ENCODE measurements around the gene BTBD9.

BTBD9 gene

GRCh38 chr6:38149531-38149930 is 490.2 kb downstream of the BTBD9 start:
- TF ChIP-seq SUZ12 (IDR thresholded peaks at IDR 0.05; ENCODE audit: extremely low read depth, insufficient read depth, insufficient read length), result no peak

GRCh38 chr6:38148606-38149005 is 491.1 kb downstream of the BTBD9 start:
- no peak for TF ChIP-seq YY1 (IDR thresholded peaks at IDR 0.05; ENCODE audit: insufficient read depth, insufficient read length)
- no peak for TF ChIP-seq SUZ12 (IDR thresholded peaks at IDR 0.05; ENCODE audit: extremely low read depth, insufficient read depth, insufficient read length)
- TF ChIP-seq ZNF274 (IDR thresholded peaks at IDR 0.05; ENCODE audit: low read depth, low read length), result no peak
- Histone ChIP-seq H3K27me3 (ENCODE audit: insufficient read depth, insufficient read length) (no peaks in the 10 kb centered on the region), H3K9me3 (ENCODE audit: insufficient read depth, low read length) (no peaks in the 10 kb centered on the region), H3K36me3 (ENCODE audit: insufficient read depth, insufficient read length, low read length) (peaks cover 16% of the 10 kb centered on the region), H3K9ac (ENCODE audit: insufficient read length, low read depth) (no peak overlapping the region), H3K4me1 (ENCODE audit: insufficient read depth, insufficient read length) (peaks cover 7% of the 10 kb centered on the region), H3K4me3 (ENCODE audit: insufficient read length, low read depth) (no peak overlapping the region)
- no peak for DNase-seq (ENCODE audit: low read depth, low spot score)

More at GRCh38 chr6:38149531-38149930, 490.2 kb downstream of the BTBD9 start:
- H3K9me3 ChIP-seq (ENCODE audit: insufficient read depth, low read length), result no peaks in the 10 kb centered on the region
- DNase-seq (ENCODE audit: low read depth, low spot score), result no peak
- H3K36me3 ChIP-seq (ENCODE audit: insufficient read depth, insufficient read length, low read length), result peaks cover 16% of the 10 kb centered on the region
- no peaks in the 10 kb centered on the region for H3K27me3 ChIP-seq (ENCODE audit: insufficient read depth, insufficient read length)
- no peak overlapping the region for H3K4me3 ChIP-seq (ENCODE audit: insufficient read length, low read depth)
- no peak overlapping the region for H3K9ac ChIP-seq (ENCODE audit: insufficient read length, low read depth)
- H3K4me1 ChIP-seq (ENCODE audit: insufficient read depth, insufficient read length), result peaks cover 8% of the 10 kb centered on the region

GRCh38 chr6:38146734-38147027 is 493.0 kb downstream of the BTBD9 start:
- Histone ChIP-seq H3K36me3 (ENCODE audit: insufficient read depth, insufficient read length, low read length) (peaks cover 15% of the 10 kb centered on the region), H3K4me1 (ENCODE audit: insufficient read depth, insufficient read length) (peaks cover 3% of the 10 kb centered on the region)

GRCh38 chr6:38146021-38146733 is 493.6 kb downstream of the BTBD9 start:
- DNase-seq (ENCODE audit: low read depth, low spot score), result no peak
- H3K4me1 ChIP-seq (ENCODE audit: insufficient read depth, insufficient read length), result peaks cover 3% of the 10 kb centered on the region
- TF ChIP-seq ZNF274 (IDR thresholded peaks at IDR 0.05; ENCODE audit: low read depth, low read length) (no peak), YY1 (IDR thresholded peaks at IDR 0.05; ENCODE audit: insufficient read depth, insufficient read length) (no peak), SUZ12 (IDR thresholded peaks at IDR 0.05; ENCODE audit: extremely low read depth, insufficient read depth, insufficient read length) (no peak)

More at GRCh38 chr6:38146734-38147027, 493.0 kb downstream of the BTBD9 start:
- TF ChIP-seq YY1 (IDR thresholded peaks at IDR 0.05; ENCODE audit: insufficient read depth, insufficient read length) (no peak), SUZ12 (IDR thresholded peaks at IDR 0.05; ENCODE audit: extremely low read depth, insufficient read depth, insufficient read length) (no peak), ZNF274 (IDR thresholded peaks at IDR 0.05; ENCODE audit: low read depth, low read length) (no peak)
- DNase-seq (ENCODE audit: low read depth, low spot score), result no peak
- Histone ChIP-seq H3K9ac (ENCODE audit: insufficient read length, low read depth) (no peak overlapping the region), H3K27me3 (ENCODE audit: insufficient read depth, insufficient read length) (no peaks in the 10 kb centered on the region), H3K4me3 (ENCODE audit: insufficient read length, low read depth) (no peak overlapping the region), H3K9me3 (ENCODE audit: insufficient read depth, low read length) (no peaks in the 10 kb centered on the region)

GRCh38 chr6:38144365-38144945 is 495.3 kb downstream of the BTBD9 start:
- no peak overlapping the region for H3K4me3 ChIP-seq (ENCODE audit: insufficient read length, low read depth)
- TF ChIP-seq SUZ12 (IDR thresholded peaks at IDR 0.05; ENCODE audit: extremely low read depth, insufficient read depth, insufficient read length), result no peak
- no peak for DNase-seq (ENCODE audit: low read depth, low spot score)
- peaks cover 3% of the 10 kb centered on the region for H3K4me1 ChIP-seq (ENCODE audit: insufficient read depth, insufficient read length)
- H3K27me3 ChIP-seq (ENCODE audit: insufficient read depth, insufficient read length), result no peaks in the 10 kb centered on the region
- H3K9me3 ChIP-seq (ENCODE audit: insufficient read depth, low read length), result no peaks in the 10 kb centered on the region
- no peak overlapping the region for H3K9ac ChIP-seq (ENCODE audit: insufficient read length, low read depth)
- peaks cover 15% of the 10 kb centered on the region for H3K36me3 ChIP-seq (ENCODE audit: insufficient read depth, insufficient read length, low read length)

More at GRCh38 chr6:38146021-38146733, 493.6 kb downstream of the BTBD9 start:
- Histone ChIP-seq H3K9me3 (ENCODE audit: insufficient read depth, low read length) (no peaks in the 10 kb centered on the region), H3K9ac (ENCODE audit: insufficient read length, low read depth) (no peak overlapping the region), H3K27me3 (ENCODE audit: insufficient read depth, insufficient read length) (no peaks in the 10 kb centered on the region), H3K36me3 (ENCODE audit: insufficient read depth, insufficient read length, low read length) (peaks cover 15% of the 10 kb centered on the region), H3K4me3 (ENCODE audit: insufficient read length, low read depth) (no peak overlapping the region)

- DNase-seq (ENCODE audit: low read depth, low spot score), result no peak
- H3K9me3 ChIP-seq (ENCODE audit: insufficient read depth, low read length), result no peaks in the 10 kb centered on the region
- no peaks in the 10 kb centered on the region for H3K27me3 ChIP-seq (ENCODE audit: insufficient read depth, insufficient read length)
- TF ChIP-seq SUZ12 (IDR thresholded peaks at IDR 0.05; ENCODE audit: extremely low read depth, insufficient read depth, insufficient read length), result no peak
- no peak for TF ChIP-seq ZNF274 (IDR thresholded peaks at IDR 0.05; ENCODE audit: low read depth, low read length)
- no peak overlapping the region for H3K4me3 ChIP-seq (ENCODE audit: insufficient read length, low read depth)
- no peak overlapping the region for H3K9ac ChIP-seq (ENCODE audit: insufficient read length, low read depth)
- peaks cover 17% of the 10 kb centered on the region for H3K36me3 ChIP-seq (ENCODE audit: insufficient read depth, insufficient read length, low read length)
- H3K4me1 ChIP-seq (ENCODE audit: insufficient read depth, insufficient read length), result peaks cover 3% of the 10 kb centered on the region
Observed at GRCh38 chr6:38143191-38144150, 496.3 kb downstream of the BTBD9 start.

All from NT2/D1 (cell line).